ENCODE measurements around the gene MR1. TPM values are rescaled to one million over a fixed set of nuclear protein-coding genes. Genes with fewer than 3 reads are reported as not detected.
"Not testable (repeated sequence)": the region's sequence is repeated elsewhere in the genome, so short reads cannot be mapped to it uniquely, and the experiment has no call there.

Gene MR1
- total and polyA plus RNA-seq, 8 donors = 1.1 to 40.8 (median 7.5) TPM

GRCh38 chr1:181032535-181032934, 1.2 kb upstream of the MR1 start:
- 85 to 93% (median 90%) methylated on average over 2 of the region's 2 CpGs for WGBS, 5 donors
- H3K27me3 ChIP-seq = no peaks in the 10 kb centered on the region
- no peaks in the 10 kb centered on the region for H3K36me3 ChIP-seq
- peaks cover 26 to 42% (median 35%) of the 10 kb centered on the region in 4 donors for H3K4me1 ChIP-seq
- no peak overlapping the region for H3K4me3 ChIP-seq
- intact Hi-C loops (cut with DNase I; ENCODE audit: low total_unique reads) = loop anchor here (10.0 kb wide), 1 partner anchor 112 kb away; no protein-coding TSS in a partner anchor
- no peak for DNase-seq
- peak overlapping the region in 4 of 5 donors; percentile 90 to 93 (median 91) for H3K27ac ChIP-seq
- TF ChIP-seq, protein P1, sequence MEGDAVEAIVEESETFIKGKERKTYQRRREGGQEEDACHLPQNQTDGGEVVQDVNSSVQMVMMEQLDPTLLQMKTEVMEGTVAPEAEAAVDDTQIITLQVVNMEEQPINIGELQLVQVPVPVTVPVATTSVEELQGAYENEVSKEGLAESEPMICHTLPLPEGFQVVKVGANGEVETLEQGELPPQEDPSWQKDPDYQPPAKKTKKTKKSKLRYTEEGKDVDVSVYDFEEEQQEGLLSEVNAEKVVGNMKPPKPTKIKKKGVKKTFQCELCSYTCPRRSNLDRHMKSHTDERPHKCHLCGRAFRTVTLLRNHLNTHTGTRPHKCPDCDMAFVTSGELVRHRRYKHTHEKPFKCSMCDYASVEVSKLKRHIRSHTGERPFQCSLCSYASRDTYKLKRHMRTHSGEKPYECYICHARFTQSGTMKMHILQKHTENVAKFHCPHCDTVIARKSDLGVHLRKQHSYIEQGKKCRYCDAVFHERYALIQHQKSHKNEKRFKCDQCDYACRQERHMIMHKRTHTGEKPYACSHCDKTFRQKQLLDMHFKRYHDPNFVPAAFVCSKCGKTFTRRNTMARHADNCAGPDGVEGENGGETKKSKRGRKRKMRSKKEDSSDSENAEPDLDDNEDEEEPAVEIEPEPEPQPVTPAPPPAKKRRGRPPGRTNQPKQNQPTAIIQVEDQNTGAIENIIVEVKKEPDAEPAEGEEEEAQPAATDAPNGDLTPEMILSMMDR (IDR thresholded peaks at IDR 0.05) = no peak
- TF ChIP-seq POLR2AphosphoS5 (IDR thresholded peaks at IDR 0.05) = no peak
- TF ChIP-seq POLR2A (IDR thresholded peaks at IDR 0.05) = no peak
- no peak for TF ChIP-seq EP300 (IDR thresholded peaks at IDR 0.05)
- no peaks in the 10 kb centered on the region for H3K9me3 ChIP-seq

- Histone ChIP-seq H3K27me3 (no peaks in the 10 kb centered on the region), H3K36me3 (no peaks in the 10 kb centered on the region), H3K9me3 (no peaks in the 10 kb centered on the region), H3K4me1 (peaks cover 28 to 48% (median 35%) of the 10 kb centered on the region in 4 donors), H3K4me3 (peak overlapping the region; percentile 43 to 45 (median 43)), H3K27ac (peak overlapping the region; percentile 80 to 93 (median 91))
- intact Hi-C loops (cut with DNase I; ENCODE audit: low total_unique reads) = loop anchor here (10.0 kb wide), 1 partner anchor 112 kb away; no protein-coding TSS in a partner anchor
- 35 to 50% (median 37%) methylated on average over 2 of the region's 2 CpGs for WGBS, 5 donors
- peak in 1 of 2 donors; percentile 69 for DNase-seq
- TF ChIP-seq EP300 (IDR thresholded peaks at IDR 0.05) (no peak), POLR2AphosphoS5 (IDR thresholded peaks at IDR 0.05) (peak in 2 of 3 donors; percentile 17 to 43)
Observed at GRCh38 chr1:181033128-181033798, 520 bp upstream of the MR1 start.

GRCh38 chr1:181035210-181035609, 1.4 kb downstream of the MR1 start:
- not testable (repeated sequence) for H3K36me3 ChIP-seq, H3K9me3 ChIP-seq, DNase-seq, H3K27me3 ChIP-seq, H3K27ac ChIP-seq, H3K4me3 ChIP-seq
- peaks cover 28 to 58% (median 38%) of the 10 kb centered on the region in 4 donors for H3K4me1 ChIP-seq
- intact Hi-C loops (cut with DNase I; ENCODE audit: low total_unique reads) = loop anchor here (10.0 kb wide), 1 partner anchor 110 kb away; no protein-coding TSS in a partner anchor
- WGBS, 5 donors = 94 to 99% (median 96%) methylated on average over 4 of the region's 4 CpGs

GRCh38 chr1:181036107-181036836, 2.5 kb downstream of the MR1 start:
- intact Hi-C loops (cut with DNase I; ENCODE audit: low total_unique reads) = loop anchor here (10.0 kb wide), 1 partner anchor 109 kb away; no protein-coding TSS in a partner anchor
- no peak overlapping the region for H3K27ac ChIP-seq

GRCh38 chr1:181037386-181037785, 3.6 kb downstream of the MR1 start:
- Histone ChIP-seq H3K36me3 (peaks cover 0 to 7% (median 0%) of the 10 kb centered on the region in 4 donors), H3K4me1 (peaks cover 28 to 71% (median 39%) of the 10 kb centered on the region in 4 donors), H3K4me3 (no peak overlapping the region), H3K27me3 (no peaks in the 10 kb centered on the region), H3K9me3 (no peaks in the 10 kb centered on the region), H3K27ac (no peak overlapping the region)
- TF ChIP-seq, protein P1 (IDR thresholded peaks at IDR 0.05) = no peak
- no peak for TF ChIP-seq EP300 (IDR thresholded peaks at IDR 0.05)
- TF ChIP-seq POLR2A (IDR thresholded peaks at IDR 0.05) = no peak
- no peak for TF ChIP-seq POLR2AphosphoS5 (IDR thresholded peaks at IDR 0.05)
- intact Hi-C loops (cut with DNase I; ENCODE audit: low total_unique reads) = loop anchor here (10.0 kb wide), 1 partner anchor 107 kb away; no protein-coding TSS in a partner anchor
- 88 to 95% (median 93%) methylated on average over 2 of the region's 2 CpGs for WGBS, 5 donors
- no peak for DNase-seq

More at GRCh38 chr1:181036107-181036836, 2.5 kb downstream of the MR1 start:
- peaks cover 28 to 67% (median 38%) of the 10 kb centered on the region in 4 donors for H3K4me1 ChIP-seq
- DNase-seq = no peak
- 58 to 75% (median 66%) methylated on average over 4 of the region's 4 CpGs for whole genome bisulfite sequencing, 5 donors
- TF ChIP-seq, protein P1 (IDR thresholded peaks at IDR 0.05) = no peak
- TF ChIP-seq POLR2AphosphoS5 (IDR thresholded peaks at IDR 0.05) = no peak
- TF ChIP-seq POLR2A (IDR thresholded peaks at IDR 0.05) = no peak
- no peak for TF ChIP-seq EP300 (IDR thresholded peaks at IDR 0.05)
- no peak overlapping the region for H3K4me3 ChIP-seq
- H3K27me3 ChIP-seq = no peaks in the 10 kb centered on the region
- peaks cover 0 to 7% (median 0%) of the 10 kb centered on the region in 4 donors for H3K36me3 ChIP-seq
- no peaks in the 10 kb centered on the region for H3K9me3 ChIP-seq

All from stomach (tissue), 9 donors.